ENCODE data around the gene LMOD1.
A peak's percentile ranks its signal among the peaks of the same experiment; 100 is the strongest.

The LMOD1 gene

DNA sequence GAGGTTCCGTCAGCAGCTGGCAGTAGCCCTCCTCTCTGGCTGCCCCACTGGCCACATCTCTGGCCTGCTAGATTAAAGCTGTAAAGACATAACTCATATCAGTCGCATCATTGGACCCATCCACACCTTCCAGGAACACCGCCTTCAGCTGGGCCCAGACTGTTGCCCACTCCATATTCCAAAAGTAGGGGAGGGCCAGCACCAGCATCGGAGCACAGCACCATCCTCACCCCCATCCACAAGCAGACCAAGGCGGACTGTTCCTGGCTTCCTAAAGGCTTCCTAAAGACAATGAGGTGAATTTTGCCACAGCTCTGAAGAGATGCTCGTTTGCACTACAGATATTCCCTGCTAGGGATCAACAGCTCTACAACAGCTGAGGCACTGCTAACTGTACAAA is 54.1 kb downstream of the LMOD1 start:
- DNase-seq (ENCODE audit: low spot score), result no peak

GRCh38 chr1:201891451-201892045 is 54.8 kb downstream of the LMOD1 start:
- no peak for DNase-seq (ENCODE audit: low spot score)

GRCh38 chr1:201890806-201891450 is 55.4 kb downstream of the LMOD1 start:
- DNase-seq (ENCODE audit: low spot score), result no peak

- DNase-seq (ENCODE audit: low spot score), result no peak
These were observed 56.1 kb downstream of the LMOD1 start for GRCh38 chr1:201890223-201890622.

- no peak for DNase-seq (ENCODE audit: low spot score)
These were observed 57.0 kb downstream of the LMOD1 start for GRCh38 chr1:201889090-201889968.

- DNase-seq (ENCODE audit: low spot score), result peak; percentile 96
These were observed 57.9 kb downstream of the LMOD1 start, which contains the start of gene SHISA4 for GRCh38 chr1:201888282-201889089. SHISA4 (plus strand) TSS chr1:201888898; CDS start chr1:201888995, 97 bp downstream.

DNA sequence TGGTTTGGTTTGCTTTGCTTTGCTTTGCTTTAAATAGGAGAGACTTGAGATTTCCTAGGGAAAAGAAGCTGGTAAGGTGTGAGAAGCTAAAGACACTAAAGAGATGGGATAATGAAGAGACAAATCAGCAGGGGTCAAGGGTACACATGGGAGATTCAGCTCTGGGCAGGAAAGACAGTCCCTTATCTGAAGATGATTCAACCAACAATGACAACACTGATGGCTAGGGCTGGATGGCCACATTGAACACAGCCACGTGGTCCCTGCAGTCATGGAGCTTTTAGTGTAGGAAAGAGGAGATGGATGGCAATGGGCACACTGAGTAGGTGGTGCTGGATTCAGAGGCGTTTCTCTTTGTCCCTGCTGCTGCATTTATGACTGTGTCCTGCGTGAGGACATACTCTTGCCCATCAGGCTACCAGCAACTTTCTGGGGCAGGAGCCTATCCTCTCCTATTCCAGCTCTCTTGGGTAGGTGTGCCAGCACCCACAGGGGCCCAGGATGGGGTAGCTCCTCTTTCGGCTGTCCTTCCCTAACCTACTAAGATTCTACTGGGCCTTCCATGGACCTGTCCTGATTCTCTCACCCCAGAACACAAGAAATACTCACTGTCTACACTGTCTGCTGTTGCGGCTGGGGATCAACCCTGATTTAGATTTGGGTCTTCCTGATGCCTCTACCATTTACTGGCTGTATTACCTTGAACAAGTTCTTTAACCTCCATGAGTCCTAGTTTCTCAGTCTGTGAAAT is 59.1 kb downstream of the LMOD1 start:
- no peak for DNase-seq (ENCODE audit: low spot score)

DNA sequence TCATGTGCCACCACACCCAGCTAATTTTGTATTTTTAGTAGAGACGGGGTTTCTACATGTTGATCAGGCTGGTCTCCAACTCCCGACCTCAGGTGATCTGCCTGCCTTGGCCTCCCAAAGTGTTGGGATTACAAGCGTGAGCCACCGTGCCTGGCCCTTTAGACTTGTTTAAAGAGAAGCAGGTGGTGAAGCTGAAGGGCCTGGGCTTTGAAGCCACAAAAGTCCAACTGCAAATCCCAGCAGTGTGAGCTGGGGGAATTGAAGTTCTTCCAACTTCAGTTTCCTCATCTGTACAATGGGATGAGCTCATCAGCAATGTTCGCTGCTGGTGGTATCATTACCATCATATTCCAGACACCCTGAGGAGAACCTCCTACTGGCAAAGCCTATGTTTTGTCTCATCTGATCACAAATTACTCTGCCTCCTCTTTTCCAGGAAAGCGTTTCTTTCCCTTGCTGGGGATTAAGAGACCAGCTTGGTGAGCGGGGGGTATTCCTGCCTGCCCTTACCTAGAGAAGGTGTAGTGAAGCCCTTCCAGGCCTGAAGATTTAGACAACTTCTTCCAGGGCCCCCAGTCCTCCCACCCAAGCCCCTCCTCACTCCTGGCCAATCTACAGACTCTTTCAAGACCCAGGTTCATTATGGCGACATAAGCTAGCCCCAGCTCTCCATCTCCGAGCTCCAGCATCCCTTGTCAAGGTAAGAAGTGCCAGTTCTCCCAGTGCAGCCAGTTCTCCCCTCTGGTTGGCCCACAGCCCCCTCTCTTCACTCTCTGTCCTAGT is 60.1 kb downstream of the LMOD1 start:
- no peak for DNase-seq (ENCODE audit: low spot score)

DNA sequence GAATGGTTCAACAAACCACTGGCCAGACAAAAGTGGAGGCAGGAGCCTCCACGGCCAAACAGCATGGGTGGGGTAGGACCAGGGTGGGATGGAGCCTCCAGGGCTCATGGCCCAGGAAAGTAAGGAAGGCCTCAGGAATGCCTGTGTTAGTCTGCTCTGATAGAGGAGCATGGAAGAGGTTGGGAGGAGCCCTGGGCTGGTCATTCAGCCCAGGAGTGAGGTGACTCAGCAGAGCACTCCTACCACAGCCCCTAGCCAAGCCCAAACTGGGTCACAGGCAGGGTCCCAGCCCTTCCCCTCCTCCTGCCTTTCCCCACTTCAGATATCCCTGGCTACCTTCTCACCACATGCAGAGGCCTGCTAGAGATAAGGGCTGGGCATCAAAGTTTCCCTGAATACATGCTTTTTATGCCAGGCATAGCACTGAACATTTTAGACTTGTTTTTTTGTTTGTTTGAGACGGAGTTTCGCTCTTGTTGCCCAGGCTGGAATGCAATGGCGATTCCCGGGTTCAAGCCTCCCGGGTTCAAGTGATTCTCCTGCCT is 60.7 kb downstream of the LMOD1 start:
- DNase-seq (ENCODE audit: low spot score), result no peak

DNA sequence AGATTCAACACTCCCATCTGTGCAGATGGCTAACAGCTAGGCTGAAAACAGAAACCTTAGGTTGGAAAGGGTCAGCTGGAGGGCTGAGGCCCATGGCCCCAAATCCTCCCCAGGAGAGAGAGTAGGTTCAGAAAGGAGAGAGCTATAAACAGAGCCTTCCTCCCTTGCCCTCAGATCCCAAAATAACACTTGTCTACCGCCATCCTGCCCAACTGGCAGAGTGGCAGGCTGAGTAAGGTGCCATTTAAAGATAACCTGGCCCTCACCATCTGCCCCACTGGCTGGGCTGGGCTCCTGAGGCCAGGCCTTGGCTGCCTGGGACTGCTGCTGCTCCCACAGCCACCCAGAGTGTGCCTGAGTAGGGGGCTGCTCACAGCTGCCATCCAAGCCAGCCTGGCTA is 61.9 kb downstream of the LMOD1 start:
- DNase-seq (ENCODE audit: low spot score), result no peak

- DNase-seq (ENCODE audit: low spot score), result peak; percentile 46
These were observed 62.6 kb downstream of the LMOD1 start for GRCh38 chr1:201883786-201884185.

DNA sequence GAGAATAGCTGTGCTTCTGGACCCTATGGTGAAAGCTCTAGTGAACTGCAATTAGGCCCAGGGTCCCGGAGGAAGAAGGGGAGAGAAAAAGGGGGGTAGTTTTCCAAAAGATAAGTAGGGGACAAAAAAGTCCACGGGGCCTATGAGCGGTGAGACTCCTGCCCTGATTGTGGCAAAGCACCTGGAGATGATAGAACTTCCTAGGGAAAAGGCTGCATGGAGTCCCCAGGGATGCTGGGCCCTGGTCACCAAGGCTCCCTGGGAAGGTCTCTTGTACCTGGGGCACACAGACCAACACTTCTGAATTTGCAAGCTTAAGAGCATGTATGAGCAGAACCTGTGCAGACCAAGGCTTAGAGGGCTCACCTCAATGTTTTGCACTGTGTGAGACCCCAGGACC is 63.1 kb downstream of the LMOD1 start:
- no peak for DNase-seq (ENCODE audit: low spot score)

DNA sequence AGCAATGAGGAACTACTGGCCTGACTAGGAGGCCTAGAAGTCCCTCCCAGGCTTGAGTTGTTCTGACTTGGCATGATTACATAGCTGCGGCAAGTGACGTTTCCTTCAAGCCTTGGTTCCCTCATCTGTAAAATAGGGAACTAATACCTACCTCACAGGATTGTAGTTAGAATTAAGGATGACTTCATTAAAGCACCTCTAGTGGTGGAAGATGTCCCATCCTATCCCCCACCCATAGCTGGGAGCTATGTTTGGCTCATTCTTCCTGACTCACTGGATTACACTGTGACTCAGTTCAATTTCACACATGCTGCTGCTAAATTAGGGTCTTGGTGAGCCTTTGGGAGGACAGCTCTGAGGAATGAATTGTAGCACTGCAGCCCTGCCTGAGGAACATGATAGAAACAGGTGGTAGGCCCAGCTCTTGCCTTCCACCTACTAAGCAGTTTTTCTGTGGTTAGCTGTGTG is 63.6 kb downstream of the LMOD1 start:
- peak; percentile 65 for DNase-seq (ENCODE audit: low spot score)

- DNase-seq (ENCODE audit: low spot score), result no peak
These were observed 64.7 kb downstream of the LMOD1 start for GRCh38 chr1:201881617-201882016.

DNA sequence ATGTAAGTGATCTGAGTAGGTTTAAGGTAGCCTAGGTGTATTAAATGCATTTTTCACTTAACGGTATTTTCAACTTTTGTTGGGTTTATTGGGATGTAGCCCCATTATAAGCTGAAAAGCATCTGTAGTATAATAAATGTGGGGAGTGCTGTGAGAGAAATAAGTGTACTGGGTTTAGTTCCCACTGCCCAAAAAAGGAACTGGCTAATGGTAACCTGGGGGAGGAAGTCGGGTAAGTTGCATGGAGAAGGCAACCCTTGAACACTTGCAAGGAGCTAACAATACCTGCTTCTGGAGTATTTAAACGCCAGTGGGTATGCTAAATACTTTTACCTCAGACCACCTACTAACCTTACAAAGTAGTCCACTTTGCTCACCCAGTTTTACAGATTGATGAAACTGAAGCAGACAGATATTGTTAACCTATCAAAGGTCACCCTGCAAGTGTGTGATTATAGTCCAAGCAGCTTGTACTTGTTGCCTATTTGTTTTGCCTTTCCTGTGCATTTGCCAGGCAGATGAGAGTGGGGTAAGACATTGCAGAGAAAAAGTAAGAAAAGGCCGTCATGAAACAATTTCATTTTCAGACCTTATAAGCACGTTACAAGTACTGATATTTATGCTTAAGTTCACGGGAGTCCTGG is 65.3 kb downstream of the LMOD1 start:
- DNase-seq (ENCODE audit: low spot score), result no peak

DNA sequence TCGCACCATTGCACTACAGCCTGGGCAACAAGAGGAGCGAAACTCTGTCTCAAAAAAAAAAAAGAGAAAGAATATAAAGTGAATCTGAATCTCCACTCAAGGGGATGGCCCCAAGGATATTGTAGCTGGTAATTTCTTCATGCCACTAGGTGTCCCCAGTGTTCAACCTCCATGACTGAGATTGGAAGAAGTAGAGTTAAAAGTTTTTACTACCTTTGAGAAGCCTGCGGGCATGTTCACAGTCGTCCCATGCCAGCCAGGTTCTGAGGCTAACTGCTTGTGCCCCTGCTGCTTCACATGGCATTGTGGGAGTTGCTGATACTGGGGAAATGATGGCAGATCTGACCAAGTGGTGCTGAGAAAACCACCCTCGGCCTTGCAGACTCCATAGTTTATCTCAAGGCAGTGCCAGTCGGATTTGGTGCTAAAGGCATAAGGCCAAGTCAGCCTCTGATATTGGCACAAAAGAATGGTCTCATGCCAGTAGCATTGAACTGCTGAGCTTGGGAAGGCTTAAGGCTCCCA is 68.4 kb downstream of the LMOD1 start:
- peak; percentile 77 for DNase-seq (ENCODE audit: low spot score)

- DNase-seq (ENCODE audit: low spot score), result no peak
These were observed 70.1 kb downstream of the LMOD1 start for GRCh38 chr1:201876148-201876818.

DNA sequence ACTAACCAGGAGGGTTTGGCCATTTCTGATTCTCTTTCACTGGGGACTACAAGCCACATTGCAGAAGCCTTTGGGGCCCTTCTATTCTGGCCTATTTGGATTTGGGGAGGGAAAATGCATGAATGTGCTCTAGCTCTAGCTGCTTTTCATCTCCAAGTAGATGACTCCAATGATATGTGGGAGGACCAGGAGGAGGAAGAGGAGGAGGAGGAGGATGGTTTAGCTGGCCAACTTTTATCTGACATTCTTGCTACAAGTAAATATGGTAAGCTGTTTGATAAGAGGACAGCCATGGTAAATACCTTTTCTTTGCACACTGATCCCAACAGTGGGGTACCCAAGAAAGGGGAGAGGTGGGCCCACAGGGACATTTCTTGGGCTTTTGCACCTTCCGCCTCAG is 71.7 kb downstream of the LMOD1 start:
- DNase-seq (ENCODE audit: low spot score), result no peak

DNA sequence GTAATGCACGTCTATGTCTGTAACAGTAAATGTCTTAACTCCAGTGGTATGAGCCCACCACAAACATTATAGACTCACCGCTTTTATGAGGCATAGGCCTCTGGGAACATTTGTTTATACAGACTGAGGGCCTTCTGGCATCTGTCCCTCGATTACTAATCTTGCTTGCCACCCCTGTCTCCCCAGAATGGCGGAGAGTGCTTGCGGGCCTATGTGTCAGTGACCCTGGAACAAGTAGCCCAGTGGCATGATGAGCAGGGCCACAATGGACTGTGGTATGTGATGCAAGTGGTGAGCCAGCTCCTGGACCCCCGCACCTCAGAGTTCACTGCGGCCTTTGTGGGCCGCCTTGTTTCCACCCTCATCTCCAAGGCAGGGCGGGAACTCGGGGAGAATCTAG is 76.0 kb downstream of the LMOD1 start:
- no peak for DNase-seq (ENCODE audit: low spot score)

All from Ammon's horn (tissue), 1 donor.